Erythroblast (primary cell): ENCODE measurements around the gene PTAFR.

Source experiments
- DNase-seq, 2 experiments: peaks; one replicate each; lab custom pipeline; 2025; lab: John Stamatoyannopoulos, UW
- GATA1 ChIP-seq: IDR thresholded peaks from 2 replicates; pipeline ENCODE4 v1.6.1; 2011; ENCODE audit warnings: low read depth, mild to moderate bottlenecking, control low read depth, low read length, moderate library complexity
- POLR2A ChIP-seq: IDR thresholded peaks from 2 replicates; pipeline ENCODE4 v1.6.1; 2011; ENCODE audit warnings: mild to moderate bottlenecking, low read length

Gene PTAFR

GRCh38 chr1:28163496-28164161 is 12.9 kb downstream of the PTAFR start:
- no peak for DNase-seq
- no peak for TF ChIP-seq POLR2A
- TF ChIP-seq GATA1, result no peak

- no peak for DNase-seq
- TF ChIP-seq GATA1 (no peak), POLR2A (no peak)
Measured at GRCh38 chr1:28162151-28162550, 14.3 kb downstream of the PTAFR start.

- no peak for TF ChIP-seq POLR2A
- TF ChIP-seq GATA1, result no peak
- no peak for DNase-seq
Measured at GRCh38 chr1:28161751-28162150, 14.7 kb downstream of the PTAFR start.

- no peak for DNase-seq
- TF ChIP-seq GATA1 (no peak), POLR2A (no peak)
Measured at GRCh38 chr1:28160782-28161266, 15.7 kb downstream of the PTAFR start.

- TF ChIP-seq POLR2A, result no peak
- no peak for TF ChIP-seq GATA1
- DNase-seq, result no peak
Measured at GRCh38 chr1:28159680-28160079, 16.8 kb downstream of the PTAFR start.

- TF ChIP-seq GATA1 (no peak), POLR2A (no peak)
- DNase-seq, result no peak
Measured at GRCh38 chr1:28159243-28159642, 17.2 kb downstream of the PTAFR start.

GRCh38 chr1:28157894-28158293 is 18.6 kb downstream of the PTAFR start:
- DNase-seq, result no peak
- TF ChIP-seq GATA1 (no peak), POLR2A (no peak)

GRCh38 chr1:28156821-28157220 is 19.7 kb downstream of the PTAFR start:
- TF ChIP-seq POLR2A, result no peak
- TF ChIP-seq GATA1, result no peak
- no peak for DNase-seq

- TF ChIP-seq POLR2A (no peak), GATA1 (no peak)
- no peak for DNase-seq
Measured at GRCh38 chr1:28155628-28156027, 20.9 kb downstream of the PTAFR start.

GRCh38 chr1:28154078-28154594 is 22.4 kb downstream of the PTAFR start:
- TF ChIP-seq POLR2A (no peak), GATA1 (no peak)
- no peak for DNase-seq

GRCh38 chr1:28150125-28150780 is 26.2 kb downstream of the PTAFR start:
- no peak for DNase-seq
- TF ChIP-seq POLR2A (no peak), GATA1 (no peak)

- TF ChIP-seq POLR2A (no peak), GATA1 (no peak)
- DNase-seq, result no peak
Measured at GRCh38 chr1:28148880-28149195, 27.7 kb downstream of the PTAFR start.

GRCh38 chr1:28147264-28148094 is 29.0 kb downstream of the PTAFR start:
- TF ChIP-seq POLR2A (no peak), GATA1 (no peak)
- DNase-seq, result no peak

- TF ChIP-seq GATA1 (no peak), POLR2A (no peak)
- DNase-seq, result no peak
Measured at GRCh38 chr1:28145728-28146127, 30.8 kb downstream of the PTAFR start.
